GM18861 (cell line): Measurements from ENCODE around the gene KRTAP4-8.
"Not testable (repeated sequence)": the region's sequence is repeated elsewhere in the genome, so short reads cannot be mapped to it uniquely, and the experiment has no call there.

Source experiments
- ATAC-seq: cut with Tn5 transposase; IDR thresholded peaks from one replicate; pipeline ENCODE4 v1.9.1; 2021; ENCODE audit not compliant: unreplicated experiment

Gene KRTAP4-8

GRCh38 chr17:41065829-41066624 lies 31.9 kb downstream of the KRTAP4-8 start, which contains the start of gene KRTAP2-4:
Gene KRTAP2-4, minus strand, starts transcription at chr17:41065879. Its CDS starts 34 bp downstream, at chr17:41065845.
- ATAC-seq = no peak

DNA sequence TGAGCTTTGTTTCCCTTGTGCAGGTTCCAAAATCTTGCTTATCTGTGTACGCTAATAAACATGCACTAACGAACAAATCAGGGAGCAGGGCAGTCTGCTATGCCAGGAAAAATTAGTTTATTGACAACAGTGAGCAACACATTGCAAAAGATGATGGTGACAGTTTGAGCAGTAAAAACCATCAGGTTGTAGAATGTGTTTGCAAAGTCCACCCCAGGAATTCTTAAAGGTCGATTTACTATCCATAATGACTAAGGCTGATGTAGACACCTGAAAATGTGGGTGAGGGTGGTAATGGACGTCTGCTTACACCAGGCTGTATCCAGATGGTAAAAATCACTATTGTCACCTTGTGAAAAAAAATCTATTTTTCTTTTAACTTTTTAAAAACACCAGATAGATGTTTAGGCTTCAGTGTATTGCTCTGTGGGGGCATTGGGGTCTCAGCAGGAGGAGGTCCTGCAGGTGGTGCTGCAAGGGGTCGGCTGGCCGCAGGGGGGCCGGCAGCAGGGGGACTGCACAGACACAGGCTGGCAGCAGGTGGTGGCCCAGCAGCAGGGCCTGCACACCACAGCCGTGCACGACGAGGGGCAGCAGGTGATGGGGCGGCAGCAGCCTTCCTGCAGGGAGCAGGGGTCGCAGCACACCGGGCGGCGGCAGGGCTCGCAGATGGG lies 32.8 kb downstream of the KRTAP4-8 start:
- ATAC-seq = not testable (repeated sequence)

DNA sequence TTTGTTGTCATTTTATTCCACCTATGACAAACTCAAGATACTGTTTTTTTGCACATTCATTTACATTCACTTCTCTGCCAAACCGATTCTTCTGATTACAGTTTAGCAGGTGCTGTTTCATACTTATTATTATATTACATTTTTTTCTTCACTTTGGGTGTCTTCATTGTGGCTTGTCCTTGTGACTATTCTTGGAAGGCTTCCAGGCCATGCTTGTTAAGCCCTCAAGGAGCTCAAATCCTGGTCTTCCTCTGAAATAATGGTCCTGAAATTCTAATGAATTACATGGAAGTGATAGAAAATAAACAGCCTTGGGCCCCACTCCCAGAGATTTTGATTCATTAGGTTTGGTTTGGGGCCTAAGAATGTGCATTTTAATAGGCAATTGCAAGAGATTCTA lies 33.6 kb downstream of the KRTAP4-8 start:
- no peak for ATAC-seq

- ATAC-seq = no peak
Measured at GRCh38 chr17:41063449-41063848, 34.5 kb downstream of the KRTAP4-8 start.

GRCh38 chr17:41061964-41062363 lies 36.0 kb downstream of the KRTAP4-8 start:
- ATAC-seq = no peak

DNA sequence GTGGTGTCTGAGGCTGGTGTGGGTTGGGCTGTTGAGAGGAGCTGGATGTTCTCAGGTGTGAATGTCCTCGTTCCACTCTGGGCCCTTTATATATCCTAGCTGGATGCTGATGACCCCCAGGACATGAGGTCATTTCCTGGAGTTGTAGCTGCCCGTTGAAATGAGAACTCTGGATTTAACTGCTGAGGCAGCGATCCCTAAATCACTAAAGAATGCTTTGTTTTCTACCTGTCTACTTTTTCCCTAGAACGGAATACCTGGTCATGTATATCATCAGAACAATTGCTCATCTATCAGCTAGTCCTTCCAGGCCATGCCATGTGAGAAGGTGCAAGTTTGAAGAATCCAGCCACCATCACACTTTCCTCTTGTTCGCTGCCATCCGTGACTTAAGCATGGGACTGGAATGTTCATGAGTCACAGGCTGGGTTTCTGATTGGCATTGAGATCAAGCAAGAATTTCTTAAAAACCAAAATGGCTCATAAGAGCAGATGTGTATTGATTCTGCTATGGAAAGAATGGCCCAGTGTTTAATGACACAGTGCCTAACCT lies 37.8 kb downstream of the KRTAP4-8 start, which contains the start of gene KRTAP2-3:
KRTAP2-3 (minus strand) TSS at position 63 of the 553 bp plus-strand sequence. CDS start 64 bp downstream, outside the sequence.
- no peak for ATAC-seq

DNA sequence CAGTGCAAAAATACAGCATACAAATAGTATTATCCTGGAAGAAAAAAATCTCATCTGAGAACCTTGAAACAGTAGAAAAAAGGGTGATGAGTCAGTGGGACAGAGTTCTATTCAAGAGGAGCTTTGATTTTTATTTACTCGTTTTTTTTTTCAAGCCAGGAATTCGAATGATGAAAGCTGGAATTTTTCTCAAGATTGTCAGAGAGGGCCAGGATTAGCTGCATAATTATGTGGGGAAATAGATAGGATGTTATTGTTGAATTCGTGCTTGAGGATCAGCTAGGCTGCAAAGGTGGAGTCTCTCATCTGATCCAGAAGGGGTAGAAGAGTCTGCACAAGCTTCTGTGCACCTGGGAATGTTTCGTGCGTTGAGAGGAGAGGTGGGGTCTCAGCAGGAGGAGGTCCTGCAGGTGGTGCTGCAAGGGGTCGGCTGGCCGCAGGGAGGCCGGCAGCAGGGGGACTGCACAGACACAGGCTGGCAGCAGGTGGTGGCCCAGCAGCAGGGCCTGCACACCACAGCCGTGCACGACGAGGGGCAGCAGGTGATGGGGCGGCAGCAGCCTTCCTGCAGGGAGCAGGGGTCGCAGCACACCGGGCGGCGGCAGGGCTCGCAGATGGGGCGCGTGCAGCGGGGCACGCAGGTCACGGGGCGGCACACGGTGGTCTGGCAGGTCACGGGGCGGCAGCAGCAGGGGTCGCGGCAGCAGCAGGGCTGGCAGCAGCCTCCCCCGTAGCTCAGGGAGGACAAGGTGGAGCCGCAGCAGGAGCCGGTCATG lies 38.5 kb downstream of the KRTAP4-8 start:
- not testable (repeated sequence) for ATAC-seq

DNA sequence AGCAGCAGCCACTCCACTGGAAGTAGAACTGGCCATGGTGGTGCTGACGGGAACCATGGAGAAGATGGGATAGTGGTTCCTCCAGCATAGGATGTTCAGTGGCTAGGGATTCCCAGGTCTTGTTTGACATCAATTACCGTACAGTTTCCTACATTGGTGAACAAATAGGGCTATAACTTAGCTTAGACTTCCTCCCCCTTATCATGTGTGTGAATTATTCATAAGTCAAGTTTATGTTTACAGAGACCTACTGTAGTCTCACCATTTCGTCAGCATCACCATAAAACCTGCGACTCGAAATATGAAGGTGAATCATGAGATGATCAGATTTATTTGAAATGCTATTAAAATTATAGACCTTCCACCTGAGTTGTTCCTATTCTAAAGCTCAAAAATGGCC lies 39.2 kb downstream of the KRTAP4-8 start:
- ATAC-seq = no peak

DNA sequence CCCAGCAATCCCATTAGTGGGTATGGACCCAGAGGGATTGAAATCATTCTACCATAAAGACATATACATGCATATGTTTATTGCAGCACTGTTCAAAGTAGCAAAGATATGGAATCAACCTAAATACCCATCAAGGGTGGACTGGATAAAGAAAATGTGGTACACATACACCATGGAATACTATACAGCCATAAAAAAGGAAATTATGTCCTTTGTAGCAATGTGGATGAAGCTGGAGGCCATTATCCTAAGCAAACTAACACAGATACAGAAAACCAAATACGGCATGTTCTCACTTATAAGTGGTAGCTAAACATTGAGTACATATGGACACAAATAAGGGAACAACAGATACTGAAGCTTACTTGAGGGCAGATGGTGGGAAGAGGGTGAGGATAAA lies 40.4 kb downstream of the KRTAP4-8 start:
- no peak for ATAC-seq

GRCh38 chr17:41055130-41055529 lies 42.8 kb downstream of the KRTAP4-8 start, which contains the start of gene KRTAP2-2:
Gene KRTAP2-2, minus strand, starts transcription at chr17:41055230. Its CDS starts 19 bp downstream, at chr17:41055211.
- not testable (repeated sequence) for ATAC-seq

DNA sequence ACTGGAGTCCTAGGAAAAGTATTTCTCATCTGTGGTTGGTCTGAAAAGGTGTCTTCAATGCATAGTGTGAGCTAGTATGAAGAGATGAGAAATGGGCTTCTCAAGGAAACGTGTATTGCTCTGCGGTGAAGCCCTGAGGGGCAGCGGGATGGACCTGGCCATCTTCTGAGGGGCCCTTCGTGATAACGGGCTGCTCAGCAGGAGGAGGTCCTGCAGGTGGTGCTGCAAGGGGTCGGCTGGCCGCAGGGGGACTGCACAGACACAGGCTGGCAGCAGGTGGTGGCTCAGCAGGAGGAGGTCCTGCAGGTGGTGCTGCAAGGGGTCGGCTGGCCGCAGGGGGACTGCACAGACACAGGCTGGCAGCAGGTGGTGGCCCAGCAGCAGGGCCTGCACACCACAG lies 43.4 kb downstream of the KRTAP4-8 start:
- not testable (repeated sequence) for ATAC-seq

DNA sequence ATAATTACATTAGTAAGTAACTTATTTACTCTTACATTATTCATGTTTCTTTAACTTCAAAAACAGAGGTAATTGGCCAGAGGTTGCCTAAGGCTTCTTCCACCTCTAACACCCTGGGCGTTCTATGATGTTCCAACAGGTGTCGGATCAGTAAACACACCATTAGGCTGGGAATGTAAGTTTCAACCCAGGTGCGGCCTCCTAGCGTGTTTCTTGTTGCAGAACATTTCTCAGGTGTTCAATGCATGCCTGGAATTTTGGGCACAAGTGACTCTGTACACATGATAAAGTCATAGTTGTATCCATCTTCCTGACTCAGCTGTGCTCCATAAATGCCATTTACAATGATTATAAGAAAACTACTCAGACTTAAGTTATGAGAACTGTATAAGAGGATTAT lies 43.9 kb downstream of the KRTAP4-8 start:
- ATAC-seq = no peak

DNA sequence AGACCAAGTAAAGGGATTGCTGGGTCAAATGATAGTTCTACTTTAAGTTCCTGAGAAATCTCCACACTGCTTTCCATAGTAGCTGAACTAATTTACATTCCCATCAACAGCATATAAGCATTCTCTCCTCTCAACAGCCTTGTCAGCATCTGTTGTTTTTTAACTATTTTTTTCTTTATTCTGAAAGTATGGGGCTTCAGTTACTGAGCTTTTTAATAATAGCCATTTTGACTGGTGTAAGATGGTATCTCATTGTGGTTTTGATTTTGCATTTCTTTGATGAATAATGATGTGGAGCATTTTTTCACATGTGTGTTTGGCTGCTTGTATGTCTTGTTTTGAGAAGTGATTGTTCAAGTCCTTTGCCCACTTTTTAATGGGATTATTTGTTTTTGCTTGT lies 45.4 kb downstream of the KRTAP4-8 start:
- no peak for ATAC-seq

- no peak for ATAC-seq
Measured at GRCh38 chr17:41049110-41049509, 48.8 kb downstream of the KRTAP4-8 start.

GRCh38 chr17:41048441-41048840 lies 49.5 kb downstream of the KRTAP4-8 start:
- no peak for ATAC-seq
